Measurements from ENCODE around the gene PRR3. TPM values are rescaled to one million over a fixed set of nuclear protein-coding genes. Genes with fewer than 3 reads are reported as not detected.
A peak's percentile ranks its signal among the peaks of the same experiment; 100 is the strongest.
"Not testable (repeated sequence)": the region's sequence is repeated elsewhere in the genome, so short reads cannot be mapped to it uniquely, and the experiment has no call there.

PRR3 gene
- total RNA-seq, 2 experiments from 2014 or later = 21.7 to 22.0 TPM

- Mint-ChIP-seq H3K4me3 (peak overlapping the region; percentile 49), H3K9me3 (peaks cover 37% of the 10 kb centered on the region), H3K36me3 (ENCODE audit: low read depth) (peaks cover 38% of the 10 kb centered on the region), H3K4me1 (ENCODE audit: low read depth) (peaks cover 69% of the 10 kb centered on the region), H3K27ac (peak overlapping the region; percentile 99)
- H3K27me3 Mint-ChIP-seq (ENCODE audit: low read depth); DNase-seq: not testable (repeated sequence)
- CTCF ChIA-PET = interaction anchor here (0.8 to 3.4 kb wide), 7 partner anchors 12 to 34 kb away, joined by 3 to 17 read pairs (median 4); no protein-coding TSS in a partner anchor
- intact Hi-C loops (cut with micrococcal nuclease) = loop anchor here (10.0 kb wide), 1 partner anchor 1057 kb away; the partner anchor contains the start of genes LTA and TNF
Measured at GRCh38 chr6:30517767-30518504, 39.2 kb upstream of the PRR3 start.

- Mint-ChIP-seq H3K27ac (peak overlapping the region; percentile 85), H3K4me1 (ENCODE audit: low read depth) (peaks cover 75% of the 10 kb centered on the region), H3K4me3 (peak overlapping the region; percentile 49), H3K9me3 (peaks cover 43% of the 10 kb centered on the region), H3K36me3 (ENCODE audit: low read depth) (peaks cover 43% of the 10 kb centered on the region)
- intact Hi-C loops (cut with micrococcal nuclease) = loop anchor here (10.0 kb wide), 1 partner anchor 1056 kb away; the partner anchor contains the start of genes LTA and TNF
- CTCF ChIA-PET = interaction anchor here (0.8 to 3.4 kb wide), 7 partner anchors 11 to 34 kb away, joined by 3 to 17 read pairs (median 4); no protein-coding TSS in a partner anchor
- DNase-seq = peak; percentile 82
- not testable (repeated sequence) for H3K27me3 Mint-ChIP-seq (ENCODE audit: low read depth)
Measured at GRCh38 chr6:30518505-30519145, 38.5 kb upstream of the PRR3 start.

GRCh38 chr6:30520522-30520921, 36.6 kb upstream of the PRR3 start:
- CTCF ChIA-PET = interaction anchor here (1.0 kb wide), 1 partner anchor 11 kb away, joined by 3 read pairs; no protein-coding TSS in a partner anchor
- Mint-ChIP-seq H3K27me3 (ENCODE audit: low read depth) (no peaks in the 10 kb centered on the region), H3K27ac (peak overlapping the region; percentile 85), H3K4me1 (ENCODE audit: low read depth) (peaks cover 75% of the 10 kb centered on the region), H3K36me3 (ENCODE audit: low read depth) (peaks cover 50% of the 10 kb centered on the region), H3K4me3 (no peak overlapping the region), H3K9me3 (peaks cover 61% of the 10 kb centered on the region)
- no peak for DNase-seq
- intact Hi-C loops (cut with micrococcal nuclease) = loop anchor here (10.0 kb wide), 1 partner anchor 456 kb away; the partner anchor contains the start of genes POLR1H and PPP1R11

GRCh38 chr6:30521082-30521481, 36.0 kb upstream of the PRR3 start:
- CTCF ChIA-PET = interaction anchor here (1.0 to 1.4 kb wide), 2 partner anchors 11 kb away, joined by 3 to 8 read pairs; no protein-coding TSS in a partner anchor
- DNase-seq; H3K27me3 Mint-ChIP-seq (ENCODE audit: low read depth); H3K4me3 Mint-ChIP-seq: not testable (repeated sequence)
- Mint-ChIP-seq H3K36me3 (ENCODE audit: low read depth) (peaks cover 53% of the 10 kb centered on the region), H3K9me3 (peaks cover 65% of the 10 kb centered on the region), H3K27ac (peak overlapping the region; percentile 85), H3K4me1 (ENCODE audit: low read depth) (peaks cover 81% of the 10 kb centered on the region)
- intact Hi-C loops (cut with micrococcal nuclease) = loop anchor here (10.0 kb wide), 1 partner anchor 456 kb away; the partner anchor contains the start of genes POLR1H and PPP1R11

GRCh38 chr6:30521952-30522351, 35.1 kb upstream of the PRR3 start:
- not testable (repeated sequence) for DNase-seq; H3K27me3 Mint-ChIP-seq (ENCODE audit: low read depth); H3K4me3 Mint-ChIP-seq
- Mint-ChIP-seq H3K27ac (peak overlapping the region; percentile 69), H3K36me3 (ENCODE audit: low read depth) (peaks cover 58% of the 10 kb centered on the region), H3K9me3 (peaks cover 71% of the 10 kb centered on the region), H3K4me1 (ENCODE audit: low read depth) (peaks cover 84% of the 10 kb centered on the region)
- intact Hi-C loops (cut with micrococcal nuclease) = loop anchor here (10.0 kb wide), 1 partner anchor 457 kb away; the partner anchor contains the start of genes POLR1H and PPP1R11
- CTCF ChIA-PET = interaction anchor here (1.4 kb wide), 1 partner anchor 11 kb away, joined by 8 read pairs; no protein-coding TSS in a partner anchor

- intact Hi-C loops (cut with micrococcal nuclease) = loop anchor here (5.0 to 10.0 kb wide), 2 partner anchors 286 to 462 kb away; partner anchors contain the start of genes POLR1H and PPP1R11
Measured at GRCh38 chr6:30526444-30526843, 30.7 kb upstream of the PRR3 start.

GRCh38 chr6:30529349-30529875, 27.7 kb upstream of the PRR3 start:
- DNase-seq = peak; percentile 79
- H3K4me1 Mint-ChIP-seq (ENCODE audit: low read depth) = peaks cover 80% of the 10 kb centered on the region
- not testable (repeated sequence) for H3K27me3 Mint-ChIP-seq (ENCODE audit: low read depth)
- H3K4me3 Mint-ChIP-seq = peak overlapping the region; percentile 7
- H3K36me3 Mint-ChIP-seq (ENCODE audit: low read depth) = peaks cover 15% of the 10 kb centered on the region
- peak overlapping the region; percentile 95 for H3K27ac Mint-ChIP-seq
- intact Hi-C loops (cut with micrococcal nuclease) = loop anchor here (1.0 to 10.0 kb wide), 6 partner anchors 21 to 465 kb away; partner anchors contain the start of genes GNL1, HLA-E, POLR1H and PPP1R11
- CTCF ChIA-PET = interaction anchor here (0.6 to 7.5 kb wide), 14 partner anchors 12 to 1548 kb away, joined by 3 to 97 read pairs (median 6); no protein-coding TSS in a partner anchor
- H3K9me3 Mint-ChIP-seq = peaks cover 22% of the 10 kb centered on the region

More at GRCh38 chr6:30526444-30526843, 30.7 kb upstream of the PRR3 start:
- Mint-ChIP-seq H3K27ac (peak overlapping the region; percentile 72), H3K36me3 (ENCODE audit: low read depth) (peaks cover 30% of the 10 kb centered on the region), H3K4me1 (ENCODE audit: low read depth) (peaks cover 85% of the 10 kb centered on the region), H3K9me3 (peaks cover 48% of the 10 kb centered on the region)
- not testable (repeated sequence) for H3K4me3 Mint-ChIP-seq; H3K27me3 Mint-ChIP-seq (ENCODE audit: low read depth); DNase-seq
- CTCF ChIA-PET = interaction anchor here (7.5 kb wide), 1 partner anchor 34 kb away, joined by 79 read pairs; no protein-coding TSS in a partner anchor

GRCh38 chr6:30530014-30530413, 27.1 kb upstream of the PRR3 start:
- no peak overlapping the region for H3K4me3 Mint-ChIP-seq
- CTCF ChIA-PET = interaction anchor here (0.5 to 7.5 kb wide), 15 partner anchors 12 to 1549 kb away, joined by 3 to 97 read pairs (median 6); no protein-coding TSS in a partner anchor
- intact Hi-C loops (cut with micrococcal nuclease) = no loop called here

GRCh38 chr6:30533460-30534294, 23.4 kb upstream of the PRR3 start:
- CTCF ChIA-PET = interaction anchor here (1.0 to 7.5 kb wide), 10 partner anchors 10 to 64 kb away, joined by 6 to 97 read pairs (median 21); no protein-coding TSS in a partner anchor
- Mint-ChIP-seq H3K27me3 (ENCODE audit: low read depth) (no peaks in the 10 kb centered on the region), H3K36me3 (ENCODE audit: low read depth) (peaks cover 3% of the 10 kb centered on the region), H3K4me1 (ENCODE audit: low read depth) (peaks cover 49% of the 10 kb centered on the region), H3K9me3 (peaks cover 2% of the 10 kb centered on the region), H3K27ac (peak overlapping the region; percentile 93), H3K4me3 (peak overlapping the region; percentile 27)
- no peak for DNase-seq
- intact Hi-C loops (cut with micrococcal nuclease) = no loop called here

More at GRCh38 chr6:30530014-30530413, 27.1 kb upstream of the PRR3 start:
- H3K27ac Mint-ChIP-seq = peak overlapping the region; percentile 95
- DNase-seq = no peak
- peaks cover 74% of the 10 kb centered on the region for H3K4me1 Mint-ChIP-seq (ENCODE audit: low read depth)
- H3K9me3 Mint-ChIP-seq = peaks cover 16% of the 10 kb centered on the region
- H3K27me3 Mint-ChIP-seq (ENCODE audit: low read depth) = no peaks in the 10 kb centered on the region
- peaks cover 11% of the 10 kb centered on the region for H3K36me3 Mint-ChIP-seq (ENCODE audit: low read depth)

- H3K27ac Mint-ChIP-seq = no peak overlapping the region
- no peak for DNase-seq
- H3K4me3 Mint-ChIP-seq = no peak overlapping the region
- CTCF ChIA-PET = interaction anchor here (0.7 to 15.5 kb wide), 4 partner anchors 38 to 290 kb away, joined by 3 to 367 read pairs (median 58); no protein-coding TSS in a partner anchor
- peaks cover 29% of the 10 kb centered on the region for H3K4me1 Mint-ChIP-seq (ENCODE audit: low read depth)
- H3K9me3 Mint-ChIP-seq = no peaks in the 10 kb centered on the region
- intact Hi-C loops (cut with micrococcal nuclease) = no loop called here
- H3K36me3 Mint-ChIP-seq (ENCODE audit: low read depth) = no peaks in the 10 kb centered on the region
- H3K27me3 Mint-ChIP-seq (ENCODE audit: low read depth) = no peaks in the 10 kb centered on the region
Measured at GRCh38 chr6:30537931-30538330, 19.2 kb upstream of the PRR3 start.
